ENCODE data around the gene TUBE1. TPM values are rescaled to one million over a fixed set of nuclear protein-coding genes. Genes with fewer than 3 reads are reported as not detected.

TUBE1 gene
- total and polyA plus RNA-seq, 2 donors = 19.5 to 80.2 TPM

GRCh38 chr6:112100561-112100960, 13.3 kb upstream of the TUBE1 start:
- Histone ChIP-seq H3K4me1 (ENCODE audit: insufficient read depth) (no peaks in the 10 kb centered on the region), H3K27ac (ENCODE audit: low read depth) (no peak overlapping the region), H3K36me3 (ENCODE audit: insufficient read depth) (peaks cover 3% of the 10 kb centered on the region), H3K4me3 (ENCODE audit: low read depth, low read length) (no peak overlapping the region)
- no peak for DNase-seq (ENCODE audit: extremely low spot score)
- WGBS = 67% methylated on average over 4 of the region's 4 CpGs

GRCh38 chr6:112096901-112097300, 9.6 kb upstream of the TUBE1 start:
- Histone ChIP-seq H3K27ac (ENCODE audit: low read depth) (no peak overlapping the region), H3K4me1 (ENCODE audit: insufficient read depth) (no peaks in the 10 kb centered on the region), H3K36me3 (ENCODE audit: insufficient read depth) (no peaks in the 10 kb centered on the region), H3K4me3 (ENCODE audit: low read depth, low read length) (no peak overlapping the region)
- DNase-seq (ENCODE audit: extremely low spot score) = no peak
- WGBS = 94% methylated on average over 2 of the region's 2 CpGs

GRCh38 chr6:112087916-112088315, 634 bp upstream of the TUBE1 start:
- Histone ChIP-seq H3K4me3 (ENCODE audit: low read depth, low read length) (peak overlapping the region; percentile 83), H3K27ac (ENCODE audit: low read depth) (peak overlapping the region; percentile 56), H3K36me3 (ENCODE audit: insufficient read depth) (peaks cover under 1% of the 10 kb centered on the region), H3K4me1 (ENCODE audit: insufficient read depth) (no peaks in the 10 kb centered on the region)
- no peak for DNase-seq (ENCODE audit: extremely low spot score)
- 16% methylated on average over 7 of the region's 7 CpGs for WGBS

- H3K4me3 ChIP-seq (ENCODE audit: low read depth, low read length) = peak overlapping the region; percentile 83
- DNase-seq (ENCODE audit: extremely low spot score) = peak; percentile 13
- under 1% methylated on average over 8 of the region's 8 CpGs for WGBS
- peak overlapping the region; percentile 82 for H3K27ac ChIP-seq (ENCODE audit: low read depth)
- H3K36me3 ChIP-seq (ENCODE audit: insufficient read depth) = peaks cover 2% of the 10 kb centered on the region
- no peaks in the 10 kb centered on the region for H3K4me1 ChIP-seq (ENCODE audit: insufficient read depth)
Measured at GRCh38 chr6:112086744-112087135, 542 bp downstream of the TUBE1 start.

- Histone ChIP-seq H3K4me1 (ENCODE audit: insufficient read depth) (no peaks in the 10 kb centered on the region), H3K36me3 (ENCODE audit: insufficient read depth) (peaks cover 2% of the 10 kb centered on the region), H3K27ac (ENCODE audit: low read depth) (no peak overlapping the region), H3K4me3 (ENCODE audit: low read depth, low read length) (no peak overlapping the region)
- 77% methylated on average over 8 of the region's 8 CpGs for WGBS
- no peak for DNase-seq (ENCODE audit: extremely low spot score)
Measured at GRCh38 chr6:112085286-112086065, 1.8 kb downstream of the TUBE1 start.

GRCh38 chr6:112081569-112081968, 5.7 kb downstream of the TUBE1 start:
- Histone ChIP-seq H3K36me3 (ENCODE audit: insufficient read depth) (peaks cover 2% of the 10 kb centered on the region), H3K4me1 (ENCODE audit: insufficient read depth) (no peaks in the 10 kb centered on the region), H3K4me3 (ENCODE audit: low read depth, low read length) (no peak overlapping the region), H3K27ac (ENCODE audit: low read depth) (no peak overlapping the region)
- WGBS = 89% methylated on average over 4 of the region's 4 CpGs
- no peak for DNase-seq (ENCODE audit: extremely low spot score)

- DNase-seq (ENCODE audit: extremely low spot score) = no peak
- no peak overlapping the region for H3K27ac ChIP-seq (ENCODE audit: low read depth)
- H3K4me1 ChIP-seq (ENCODE audit: insufficient read depth) = no peaks in the 10 kb centered on the region
- 61% methylated on average over 3 of the region's 3 CpGs for WGBS
- H3K4me3 ChIP-seq (ENCODE audit: low read depth, low read length) = no peak overlapping the region
- H3K36me3 ChIP-seq (ENCODE audit: insufficient read depth) = peaks cover 1% of the 10 kb centered on the region
Measured at GRCh38 chr6:112066606-112067005, 20.7 kb downstream of the TUBE1 start.

GRCh38 chr6:112065426-112065986, 21.8 kb downstream of the TUBE1 start:
- Histone ChIP-seq H3K4me3 (ENCODE audit: low read depth, low read length) (no peak overlapping the region), H3K27ac (ENCODE audit: low read depth) (no peak overlapping the region), H3K4me1 (ENCODE audit: insufficient read depth) (no peaks in the 10 kb centered on the region), H3K36me3 (ENCODE audit: insufficient read depth) (no peaks in the 10 kb centered on the region)
- DNase-seq (ENCODE audit: extremely low spot score) = no peak
- WGBS = 61% methylated on average over 6 of the region's 6 CpGs

GRCh38 chr6:112062966-112063365, 24.3 kb downstream of the TUBE1 start:
- Histone ChIP-seq H3K4me3 (ENCODE audit: low read depth, low read length) (no peak overlapping the region), H3K36me3 (ENCODE audit: insufficient read depth) (no peaks in the 10 kb centered on the region), H3K27ac (ENCODE audit: low read depth) (no peak overlapping the region), H3K4me1 (ENCODE audit: insufficient read depth) (no peaks in the 10 kb centered on the region)
- WGBS = 88% methylated on average over 3 of the region's 3 CpGs
- DNase-seq (ENCODE audit: extremely low spot score) = no peak

- Histone ChIP-seq H3K27ac (ENCODE audit: low read depth) (no peak overlapping the region), H3K4me1 (ENCODE audit: insufficient read depth) (no peaks in the 10 kb centered on the region), H3K36me3 (ENCODE audit: insufficient read depth) (no peaks in the 10 kb centered on the region), H3K4me3 (ENCODE audit: low read depth, low read length) (no peak overlapping the region)
- DNase-seq (ENCODE audit: extremely low spot score) = no peak
- 96% methylated on average over 4 of the region's 4 CpGs for WGBS
Measured at GRCh38 chr6:112061605-112062004, 25.7 kb downstream of the TUBE1 start.

GRCh38 chr6:112058243-112059032, 28.8 kb downstream of the TUBE1 start:
- H3K27ac ChIP-seq (ENCODE audit: low read depth) = no peak overlapping the region
- 73% methylated on average over 4 of the region's 4 CpGs for WGBS
- H3K36me3 ChIP-seq (ENCODE audit: insufficient read depth) = no peaks in the 10 kb centered on the region
- H3K4me1 ChIP-seq (ENCODE audit: insufficient read depth) = no peaks in the 10 kb centered on the region
- no peak overlapping the region for H3K4me3 ChIP-seq (ENCODE audit: low read depth, low read length)
- DNase-seq (ENCODE audit: extremely low spot score) = no peak

- no peak for DNase-seq (ENCODE audit: extremely low spot score)
- no peaks in the 10 kb centered on the region for H3K36me3 ChIP-seq (ENCODE audit: insufficient read depth)
- no peak overlapping the region for H3K4me3 ChIP-seq (ENCODE audit: low read depth, low read length)
- 74% methylated on average over 10 of the region's 10 CpGs for WGBS
- no peaks in the 10 kb centered on the region for H3K4me1 ChIP-seq (ENCODE audit: insufficient read depth)
- H3K27ac ChIP-seq (ENCODE audit: low read depth) = no peak overlapping the region
Measured at GRCh38 chr6:112054555-112055190, 32.6 kb downstream of the TUBE1 start.

GRCh38 chr6:112054001-112054400, 33.3 kb downstream of the TUBE1 start, which contains the start of gene CCN6:
Gene CCN6 (plus strand): TSS chr6:112054104. CDS start chr6:112054358, 254 bp downstream.
- DNase-seq (ENCODE audit: extremely low spot score) = no peak
- WGBS = 81% methylated on average over 12 of the region's 12 CpGs
- H3K4me3 ChIP-seq (ENCODE audit: low read depth, low read length) = no peak within 1 kb of the TSS
- no peak within 1 kb of the TSS for H3K27ac ChIP-seq (ENCODE audit: low read depth)
- H3K36me3 ChIP-seq (ENCODE audit: insufficient read depth) = no peaks in the 10 kb centered on the region
- no peaks in the 10 kb centered on the region for H3K4me1 ChIP-seq (ENCODE audit: insufficient read depth)
